GM12891 (cell line): Measurements from ENCODE around the gene HLA-DQB1.

Experiments used
- PAX5 ChIP-seq: IDR thresholded peaks from 2 replicates; pipeline ENCODE4 v1.6.1; 2011; ENCODE audit warnings: low read length, moderate library complexity, mild to moderate bottlenecking; ENCODE audit not compliant: insufficient read depth, severe bottlenecking
- POLR2A ChIP-seq: IDR thresholded peaks from 2 replicates; pipeline ENCODE4 v1.6.1; 2011; ENCODE audit warnings: low read depth, low read length, control low read depth
- POLR2AphosphoS5 ChIP-seq: IDR thresholded peaks from 2 replicates; pipeline ENCODE4 v1.6.1; 2011; ENCODE audit warnings: low read depth, low read length, control low read depth
- TAF1 ChIP-seq: IDR thresholded peaks from 2 replicates; pipeline ENCODE4 v1.6.1; 2011; ENCODE audit warnings: low read depth, low read length, control low read depth

GRCh38 chr6:32689531-32690501, 23.4 kb upstream of the HLA-DQB1 start:
- TF ChIP-seq POLR2A: peak; percentile 78
- TF ChIP-seq TAF1: peak; percentile 100
- peak; percentile 32 for TF ChIP-seq POLR2AphosphoS5
- TF ChIP-seq PAX5: peak; percentile 100
